NCI-H2107 treated with DMSO at 0.1 percent for 48 hours (cell line): Measurements from ENCODE around the gene ASTN2.

ENCODE experiments used
- DNase-seq: peaks from one replicate; lab custom pipeline; 2025; ENCODE audit not compliant: unreplicated experiment; lab: John Stamatoyannopoulos, UW

Gene ASTN2

GRCh38 chr9:116550696-116551436 lies 864.0 kb downstream of the ASTN2 start:
- DNase-seq = no peak

- DNase-seq = no peak
These were observed 864.8 kb downstream of the ASTN2 start for GRCh38 chr9:116549786-116550660.

GRCh38 chr9:116549061-116549664 lies 865.7 kb downstream of the ASTN2 start:
- no peak for DNase-seq

GRCh38 chr9:116547729-116548426 lies 867.0 kb downstream of the ASTN2 start:
- DNase-seq = no peak

GRCh38 chr9:116546711-116547581 lies 867.9 kb downstream of the ASTN2 start:
- no peak for DNase-seq

GRCh38 chr9:116544896-116545295 lies 870.0 kb downstream of the ASTN2 start:
- no peak for DNase-seq

- DNase-seq = no peak
These were observed 871.0 kb downstream of the ASTN2 start for GRCh38 chr9:116543731-116544400.

GRCh38 chr9:116541402-116541801 lies 873.5 kb downstream of the ASTN2 start:
- DNase-seq = no peak

GRCh38 chr9:116539549-116539948 lies 875.3 kb downstream of the ASTN2 start:
- no peak for DNase-seq

- no peak for DNase-seq
These were observed 889.2 kb downstream of the ASTN2 start for GRCh38 chr9:116525611-116526010.

- no peak for DNase-seq
These were observed 889.9 kb downstream of the ASTN2 start for GRCh38 chr9:116524778-116525470.

GRCh38 chr9:116520218-116520617 lies 894.6 kb downstream of the ASTN2 start:
- no peak for DNase-seq

- no peak for DNase-seq
These were observed 898.4 kb downstream of the ASTN2 start for GRCh38 chr9:116516456-116516855.

GRCh38 chr9:116515541-116515940 lies 899.3 kb downstream of the ASTN2 start:
- no peak for DNase-seq

- DNase-seq = no peak
These were observed 908.2 kb downstream of the ASTN2 start for GRCh38 chr9:116506685-116507084.

- DNase-seq = no peak
These were observed 909.9 kb downstream of the ASTN2 start for GRCh38 chr9:116504893-116505480.

GRCh38 chr9:116504081-116504480 lies 910.8 kb downstream of the ASTN2 start:
- no peak for DNase-seq

- no peak for DNase-seq
These were observed 912.1 kb downstream of the ASTN2 start for GRCh38 chr9:116502746-116503145.

- no peak for DNase-seq
These were observed 913.0 kb downstream of the ASTN2 start for GRCh38 chr9:116501871-116502270.
